Measurements from ENCODE around the gene SLC51B. TPM values are rescaled to one million over a fixed set of nuclear protein-coding genes. Genes with fewer than 3 reads are reported as not detected.

Gene SLC51B
- total and polyA plus RNA-seq, 2 of the 4 experiments (the other 2 are of a cell fraction), result not detected

GRCh38 chr15:65057549-65057940, 12.4 kb downstream of the SLC51B start:
- Histone ChIP-seq H2BK20ac (ENCODE audit: low read depth, low read length) (no peak overlapping the region), H3K23ac (ENCODE audit: low read depth, low read length) (no peak overlapping the region)
- no CpG with 5 or more reads among the region's 8 CpGs for WGBS, 2 experiments (ENCODE audit: extremely low coverage in 2 of 2, insufficient read length in 1 of 2)

More at GRCh38 chr15:65057549-65057940, 12.4 kb downstream of the SLC51B start:
- Histone ChIP-seq H2BK15ac (ENCODE audit: low read depth, low read length) (no peak overlapping the region), H3K36me3 (ENCODE audit: control insufficient read depth, insufficient read depth, low read length) (no peaks in the 10 kb centered on the region), H3K4me3 (ENCODE audit: insufficient read depth, low read depth, low read length) (no peak overlapping the region), H2BK120ac (ENCODE audit: low read depth, low read length) (no peak overlapping the region), H2AK5ac (ENCODE audit: low read depth, low read length) (no peak overlapping the region), H4K8ac (ENCODE audit: low read depth in 2 of 2, low read length in 2 of 2) (no peak overlapping the region), H3K4me1 (ENCODE audit: control insufficient read depth, insufficient read depth, low read length) (peaks cover 11% of the 10 kb centered on the region; the same call in 1 of the 2 replicates), H4K20me1 (ENCODE audit: insufficient read depth, low read length) (no peaks in the 10 kb centered on the region), H2AFZ (replicated peaks; ENCODE audit: low read length, poor library complexity) (no peak overlapping the region), H3K9me3 (ENCODE audit: control insufficient read depth, insufficient read depth, low read length) (peaks cover 5% of the 10 kb centered on the region; the same call in 1 of the 2 replicates), H4K5ac (ENCODE audit: low read depth, low read length) (no peak overlapping the region), H3K27me3 (ENCODE audit: control insufficient read depth, insufficient read depth, low read length) (peaks cover 10% of the 10 kb centered on the region), H3K14ac (replicated peaks; ENCODE audit: low read depth, low read length) (no peak overlapping the region), H3K79me1 (ENCODE audit: low read depth in 1 of 2, low read length in 2 of 2) (no peaks in the 10 kb centered on the region), H3K27ac (ENCODE audit: insufficient read depth, low read length) (no peak overlapping the region), H3K4ac (ENCODE audit: low read depth, low read length) (no peak overlapping the region), H3K18ac (ENCODE audit: low read depth, low read length) (no peak overlapping the region), H3K4me2 (ENCODE audit: low read depth, low read length) (no peak overlapping the region), H3K9me1 (ENCODE audit: insufficient read depth, low read length) (peaks cover 8% of the 10 kb centered on the region; the same call in 1 of the 2 replicates), H4K91ac (ENCODE audit: insufficient read depth, low read depth, low read length) (no peak overlapping the region), H2AK9ac (replicated peaks; ENCODE audit: low read depth, low read length, poor library complexity) (no peak overlapping the region), H3K9ac (ENCODE audit: low read depth, low read length) (no peak overlapping the region), H3K56ac (ENCODE audit: extremely low read depth, insufficient read depth, low read length) (no peak overlapping the region), H2BK5ac (ENCODE audit: low read depth, low read length, poor library complexity, severe bottlenecking) (no peak overlapping the region)
- in situ Hi-C loops (cut with MboI; ENCODE audit: low sequenced_read_pairs), result no loop called here
- ChIA-PET POLR2A (ENCODE audit: unreplicated experiment) (no interaction called here), CTCF (no interaction called here)
- DNase-seq, result no peak
- intact Hi-C loops (cut with micrococcal nuclease), result no loop called here
- dilution Hi-C loops (cut with HindIII; ENCODE audit: low sequenced_read_pairs, unreplicated experiment), result no loop called here
- TF ChIP-seq SMC3 (IDR thresholded peaks at IDR 0.05; ENCODE audit: low read depth, low read length) (no peak), MXI1 (IDR thresholded peaks at IDR 0.05; ENCODE audit: borderline replicate concordance, low read depth, low read length) (no peak), RCOR1 (IDR thresholded peaks at IDR 0.05; ENCODE audit: insufficient replicate concordance, low read length) (no peak), ELK1 (IDR thresholded peaks at IDR 0.05; ENCODE audit: borderline replicate concordance, low read depth, low read length) (no peak), RFX5 (IDR thresholded peaks at IDR 0.05; ENCODE audit: low read depth, low read length) (no peak), USF2 (IDR thresholded peaks at IDR 0.05; ENCODE audit: low read depth, low read length) (peak; percentile 50; the same call in 1 of the 2 replicates), CTCF (conservative IDR thresholded peaks at IDR 0.05; ENCODE audit: low read depth, low read length) (no peak)
- BruUV-seq (replicated peaks), result no TSS peak
- no peak for ATAC-seq (ENCODE audit: low read depth)

All from IMR-90 (cell line).